Activated CD8-positive, alpha-beta memory T cell treated with anti-CD3 and anti-CD28 coated beads, Interleukin-2, amount 10 ng/mL, durations not matched to agents 7 days and 5 days (primary cell): ENCODE results near the gene KIRREL3. TPM values are rescaled to one million over a fixed set of nuclear protein-coding genes. Genes with fewer than 3 reads are reported as not detected.

Source experiments
- ATAC-seq: fragments of 150-1000 bp; cut with Tn5 transposase; one replicate; pipeline ENCODE4 v1.10.0; 2021; ENCODE audit warnings: moderate library complexity
- CTCF ChIA-PET: fragments of 350-600 bp; sonication (Branson Sonifier 250); formaldehyde crosslinking; loops from one replicate; lab custom pipeline; 2021; ENCODE audit warnings: antibody characterized with exemption; lab: Charles Lee
- DNase-seq: peaks from one replicate; pipeline ENCODE4 v3.0.0-alpha.2; 2020
- H3K27ac Mint-ChIP-seq: one replicate; pipeline ENCODE4 v1.8.0; 2021; ENCODE audit warnings: mild to moderate bottlenecking, mixed read lengths
- H3K27me3 Mint-ChIP-seq: one replicate; pipeline ENCODE4 v1.8.0; 2021; ENCODE audit warnings: mixed read lengths
- H3K36me3 Mint-ChIP-seq: one replicate; pipeline ENCODE4 v1.8.0; 2021; ENCODE audit warnings: mild to moderate bottlenecking, mixed read lengths
- H3K4me1 Mint-ChIP-seq: one replicate; pipeline ENCODE4 v1.8.0; 2021; ENCODE audit warnings: mixed read lengths
- H3K4me3 Mint-ChIP-seq: one replicate; pipeline ENCODE4 v1.8.0; 2021; ENCODE audit warnings: mild to moderate bottlenecking, moderate library complexity, mixed read lengths
- H3K9me3 Mint-ChIP-seq: one replicate; pipeline ENCODE4 v1.8.0; 2022; ENCODE audit warnings: low read depth, mixed read lengths
- total RNA-seq, 2 experiments: library from RNA; stranded (reverse); gene quantifications; one replicate each; pipeline ENCODE4 v1.2.3, GENCODE V29; 2021

Gene KIRREL3
- total RNA-seq, 2 experiments from 2014 or later, result not detected

GRCh38 chr11:126884594-126884993 is 116.0 kb downstream of the KIRREL3 start:
- CTCF ChIA-PET, result no interaction called here
- ATAC-seq (no peak), DNase-seq (no peak)
- Mint-ChIP-seq H3K27ac (no peak overlapping the region), H3K4me3 (no peak overlapping the region), H3K36me3 (no peaks in the 10 kb centered on the region), H3K4me1 (no peaks in the 10 kb centered on the region), H3K27me3 (no peaks in the 10 kb centered on the region), H3K9me3 (no peaks in the 10 kb centered on the region)

- CTCF ChIA-PET, result no interaction called here
- H3K36me3 Mint-ChIP-seq, result no peaks in the 10 kb centered on the region
- no peaks in the 10 kb centered on the region for H3K9me3 Mint-ChIP-seq
- no peak overlapping the region for H3K27ac Mint-ChIP-seq
- no peak for ATAC-seq
- H3K4me1 Mint-ChIP-seq, result no peaks in the 10 kb centered on the region
- no peaks in the 10 kb centered on the region for H3K27me3 Mint-ChIP-seq
- H3K4me3 Mint-ChIP-seq, result no peak overlapping the region
- DNase-seq, result no peak
Measured at GRCh38 chr11:126884192-126884591, 116.4 kb downstream of the KIRREL3 start.

GRCh38 chr11:126880872-126881271 is 119.7 kb downstream of the KIRREL3 start:
- Mint-ChIP-seq H3K36me3 (no peaks in the 10 kb centered on the region), H3K27ac (no peak overlapping the region), H3K27me3 (no peaks in the 10 kb centered on the region), H3K9me3 (no peaks in the 10 kb centered on the region), H3K4me1 (no peaks in the 10 kb centered on the region), H3K4me3 (no peak overlapping the region)
- no peak for DNase-seq
- CTCF ChIA-PET, result no interaction called here
- ATAC-seq, result no peak

- no peaks in the 10 kb centered on the region for H3K27me3 Mint-ChIP-seq
- H3K9me3 Mint-ChIP-seq, result no peaks in the 10 kb centered on the region
- no peaks in the 10 kb centered on the region for H3K4me1 Mint-ChIP-seq
- CTCF ChIA-PET, result no interaction called here
- no peak overlapping the region for H3K27ac Mint-ChIP-seq
- ATAC-seq (no peak), DNase-seq (no peak)
- no peak overlapping the region for H3K4me3 Mint-ChIP-seq
- H3K36me3 Mint-ChIP-seq, result no peaks in the 10 kb centered on the region
Measured at GRCh38 chr11:126879516-126879915, 121.1 kb downstream of the KIRREL3 start.

DNA sequence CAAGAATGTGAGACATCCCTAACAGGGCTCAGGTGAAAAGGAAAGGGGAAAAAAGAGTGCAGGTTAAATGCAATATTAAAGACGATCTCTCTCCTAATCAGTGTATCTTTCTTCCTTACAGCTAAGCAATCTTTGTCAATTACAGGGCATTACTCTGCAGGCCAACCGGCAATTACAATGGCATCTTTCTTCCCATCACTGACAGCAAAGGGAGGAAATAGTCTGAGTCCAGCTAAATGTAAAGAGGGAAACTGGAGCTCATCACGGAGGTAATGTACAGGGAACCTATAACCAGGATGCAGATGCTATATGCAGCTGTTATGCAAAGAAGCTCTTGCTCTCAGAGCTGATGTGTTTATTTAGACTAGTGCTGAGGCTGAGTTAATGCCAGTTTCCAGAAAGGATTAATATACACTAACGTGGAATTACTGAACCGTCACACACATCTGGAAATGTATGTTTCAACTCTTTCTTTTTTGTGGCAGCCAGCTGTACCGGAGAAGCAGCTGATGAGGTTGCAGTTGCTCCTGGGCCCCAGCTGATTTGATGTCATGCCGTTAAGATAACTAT is 121.6 kb downstream of the KIRREL3 start:
- CTCF ChIA-PET, result no interaction called here
- H3K9me3 Mint-ChIP-seq, result no peaks in the 10 kb centered on the region
- no peak overlapping the region for H3K27ac Mint-ChIP-seq
- no peak overlapping the region for H3K4me3 Mint-ChIP-seq
- H3K27me3 Mint-ChIP-seq, result no peaks in the 10 kb centered on the region
- no peak for ATAC-seq
- no peak for DNase-seq
- no peaks in the 10 kb centered on the region for H3K36me3 Mint-ChIP-seq
- H3K4me1 Mint-ChIP-seq, result no peaks in the 10 kb centered on the region

- Mint-ChIP-seq H3K4me3 (no peak overlapping the region), H3K4me1 (no peaks in the 10 kb centered on the region), H3K27me3 (no peaks in the 10 kb centered on the region), H3K27ac (no peak overlapping the region), H3K36me3 (no peaks in the 10 kb centered on the region), H3K9me3 (no peaks in the 10 kb centered on the region)
- no peak for ATAC-seq
- no peak for DNase-seq
- CTCF ChIA-PET, result no interaction called here
Measured at GRCh38 chr11:126874831-126875230, 125.7 kb downstream of the KIRREL3 start.

GRCh38 chr11:126874276-126874675 is 126.3 kb downstream of the KIRREL3 start:
- no peaks in the 10 kb centered on the region for H3K36me3 Mint-ChIP-seq
- CTCF ChIA-PET, result no interaction called here
- H3K4me3 Mint-ChIP-seq, result no peak overlapping the region

GRCh38 chr11:126871792-126872191 is 128.8 kb downstream of the KIRREL3 start:
- Mint-ChIP-seq H3K4me3 (no peak overlapping the region), H3K27me3 (no peaks in the 10 kb centered on the region), H3K9me3 (no peaks in the 10 kb centered on the region), H3K4me1 (no peaks in the 10 kb centered on the region), H3K36me3 (no peaks in the 10 kb centered on the region), H3K27ac (no peak overlapping the region)
- CTCF ChIA-PET, result no interaction called here
- no peak for ATAC-seq
- no peak for DNase-seq

More at GRCh38 chr11:126874276-126874675, 126.3 kb downstream of the KIRREL3 start:
- Mint-ChIP-seq H3K4me1 (no peaks in the 10 kb centered on the region), H3K27ac (no peak overlapping the region), H3K27me3 (no peaks in the 10 kb centered on the region), H3K9me3 (no peaks in the 10 kb centered on the region)
- ATAC-seq (no peak), DNase-seq (no peak)

GRCh38 chr11:126870021-126870420 is 130.5 kb downstream of the KIRREL3 start:
- no peaks in the 10 kb centered on the region for H3K9me3 Mint-ChIP-seq
- no peaks in the 10 kb centered on the region for H3K27me3 Mint-ChIP-seq
- no peak overlapping the region for H3K27ac Mint-ChIP-seq
- no peaks in the 10 kb centered on the region for H3K36me3 Mint-ChIP-seq
- CTCF ChIA-PET, result no interaction called here
- no peak for DNase-seq
- no peak for ATAC-seq
- H3K4me3 Mint-ChIP-seq, result no peak overlapping the region
- H3K4me1 Mint-ChIP-seq, result no peaks in the 10 kb centered on the region

- CTCF ChIA-PET, result no interaction called here
Measured at GRCh38 chr11:126868741-126869140, 131.8 kb downstream of the KIRREL3 start.

GRCh38 chr11:126864934-126865333 is 135.6 kb downstream of the KIRREL3 start:
- no peak overlapping the region for H3K27ac Mint-ChIP-seq
- ATAC-seq, result no peak
- no peaks in the 10 kb centered on the region for H3K4me1 Mint-ChIP-seq
- H3K4me3 Mint-ChIP-seq, result no peak overlapping the region
- H3K27me3 Mint-ChIP-seq, result no peaks in the 10 kb centered on the region
- CTCF ChIA-PET, result no interaction called here
- DNase-seq, result no peak
- no peaks in the 10 kb centered on the region for H3K36me3 Mint-ChIP-seq
- H3K9me3 Mint-ChIP-seq, result peaks cover 4% of the 10 kb centered on the region

More at GRCh38 chr11:126868741-126869140, 131.8 kb downstream of the KIRREL3 start:
- no peaks in the 10 kb centered on the region for H3K4me1 Mint-ChIP-seq
- DNase-seq, result no peak
- H3K4me3 Mint-ChIP-seq, result no peak overlapping the region
- H3K27ac Mint-ChIP-seq, result no peak overlapping the region
- no peaks in the 10 kb centered on the region for H3K9me3 Mint-ChIP-seq
- no peak for ATAC-seq
- H3K36me3 Mint-ChIP-seq, result no peaks in the 10 kb centered on the region
- no peaks in the 10 kb centered on the region for H3K27me3 Mint-ChIP-seq

GRCh38 chr11:126863294-126863997 is 137.1 kb downstream of the KIRREL3 start:
- DNase-seq (no peak), ATAC-seq (no peak)
- no peaks in the 10 kb centered on the region for H3K4me1 Mint-ChIP-seq
- no peaks in the 10 kb centered on the region for H3K36me3 Mint-ChIP-seq
- H3K27me3 Mint-ChIP-seq, result no peaks in the 10 kb centered on the region
- CTCF ChIA-PET, result no interaction called here
- H3K27ac Mint-ChIP-seq, result no peak overlapping the region
- no peak overlapping the region for H3K4me3 Mint-ChIP-seq
- H3K9me3 Mint-ChIP-seq, result peaks cover 4% of the 10 kb centered on the region

- ATAC-seq, result no peak
- Mint-ChIP-seq H3K4me1 (no peaks in the 10 kb centered on the region), H3K4me3 (no peak overlapping the region), H3K9me3 (peaks cover 4% of the 10 kb centered on the region), H3K27ac (no peak overlapping the region), H3K36me3 (no peaks in the 10 kb centered on the region), H3K27me3 (no peaks in the 10 kb centered on the region)
- no peak for DNase-seq
- CTCF ChIA-PET, result no interaction called here
Measured at GRCh38 chr11:126862664-126863243, 137.8 kb downstream of the KIRREL3 start.

DNA sequence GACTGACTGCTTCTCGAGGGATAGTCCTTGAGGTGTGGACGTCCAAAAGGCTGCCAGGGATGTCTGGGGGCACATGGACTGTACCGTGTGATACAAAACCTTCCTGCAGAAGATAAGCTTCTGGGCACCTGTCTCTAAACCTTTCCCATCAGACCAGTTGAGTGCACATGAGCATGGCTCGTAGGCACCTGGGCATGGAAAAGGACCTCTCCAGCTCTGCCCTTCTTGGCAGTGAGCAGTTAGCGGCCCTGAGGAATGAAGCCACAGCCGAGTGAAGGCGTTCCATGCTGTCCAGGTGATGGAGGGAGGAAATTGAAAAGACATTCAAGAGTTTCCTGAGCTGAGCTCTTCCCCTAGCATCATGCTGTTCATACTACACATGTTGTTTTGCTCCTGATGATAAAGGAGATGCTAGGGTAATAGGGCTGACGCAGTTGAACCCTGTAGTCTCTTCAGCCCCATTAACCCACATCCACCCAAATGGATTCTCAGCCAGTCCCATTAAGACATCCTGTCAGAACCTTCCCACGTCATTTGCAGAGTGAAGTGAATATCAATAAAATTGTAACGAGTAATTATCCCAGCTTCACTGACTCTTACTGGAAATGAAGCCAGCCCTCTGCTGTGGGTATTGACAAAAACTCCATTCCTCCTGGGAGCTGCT is 138.6 kb downstream of the KIRREL3 start:
- Mint-ChIP-seq H3K4me1 (no peaks in the 10 kb centered on the region), H3K9me3 (peaks cover 4% of the 10 kb centered on the region), H3K36me3 (no peaks in the 10 kb centered on the region), H3K27ac (no peak overlapping the region), H3K4me3 (no peak overlapping the region), H3K27me3 (no peaks in the 10 kb centered on the region)
- DNase-seq (no peak), ATAC-seq (no peak)
- CTCF ChIA-PET, result no interaction called here
